Measurements from ENCODE around the gene OXGR1. TPM values are rescaled to one million over a fixed set of nuclear protein-coding genes. Genes with fewer than 3 reads are reported as not detected.
A peak's percentile ranks its signal among the peaks of the same experiment; 100 is the strongest.

The OXGR1 gene
- polyA plus RNA-seq, 6 donors from 2014 or later: not detected

GRCh38 chr13:97001636-97002035 is 7.4 kb upstream of the OXGR1 start:
- peak; percentile 30 to 32 for ATAC-seq (ENCODE audit: low read depth in 2 of 2)
- Mint-ChIP-seq H3K27me3 (peaks cover 0 to 12% (median 8%) of the 10 kb centered on the region in 3 donors), H3K27ac (peak overlapping the region in 2 of 6 donors; percentile 0 to 7), H3K4me3 (peak overlapping the region in 2 of 8 donors; percentile 6 to 32), H3K36me3 (no peaks in the 10 kb centered on the region), H3K4me1 (peaks cover 4 to 17% (median 7%) of the 10 kb centered on the region in 3 donors), H3K9me3 (peaks cover 0 to 7% (median 3%) of the 10 kb centered on the region in 7 donors)
- no peak for DNase-seq

- no peak for ATAC-seq (ENCODE audit: low read depth in 2 of 2)
- H3K27me3 Mint-ChIP-seq: peaks cover 0 to 13% (median 12%) of the 10 kb centered on the region in 3 donors
- no peak for DNase-seq
- no peak overlapping the region for H3K27ac Mint-ChIP-seq
- H3K4me1 Mint-ChIP-seq: peaks cover 4 to 17% (median 7%) of the 10 kb centered on the region in 3 donors
- peak overlapping the region in 1 of 8 donors; percentile 61 for H3K4me3 Mint-ChIP-seq
- no peaks in the 10 kb centered on the region for H3K36me3 Mint-ChIP-seq
- H3K9me3 Mint-ChIP-seq: peaks cover 0 to 7% (median 3%) of the 10 kb centered on the region in 7 donors
Measured at GRCh38 chr13:97000295-97000925, 6.1 kb upstream of the OXGR1 start.

- no peak overlapping the region for H3K27ac Mint-ChIP-seq
- ATAC-seq (ENCODE audit: low read depth in 2 of 2) (no peak), DNase-seq (no peak)
- H3K9me3 Mint-ChIP-seq: peaks cover 0 to 14% (median 6%) of the 10 kb centered on the region in 7 donors
- peaks cover 4 to 24% (median 13%) of the 10 kb centered on the region in 3 donors for H3K4me1 Mint-ChIP-seq
- H3K36me3 Mint-ChIP-seq: no peaks in the 10 kb centered on the region
- H3K4me3 Mint-ChIP-seq: peak overlapping the region in 1 of 8 donors; percentile 8
- peaks cover 11 to 20% (median 18%) of the 10 kb centered on the region in 3 donors for H3K27me3 Mint-ChIP-seq
Measured at GRCh38 chr13:96999091-96999490, 4.8 kb upstream of the OXGR1 start.

- Mint-ChIP-seq H3K9me3 (peaks cover 0 to 22% (median 8%) of the 10 kb centered on the region in 7 donors), H3K36me3 (no peaks in the 10 kb centered on the region), H3K27ac (no peak overlapping the region), H3K4me1 (peaks cover 11 to 33% (median 13%) of the 10 kb centered on the region in 3 donors), H3K27me3 (peaks cover 21 to 29% (median 27%) of the 10 kb centered on the region in 3 donors), H3K4me3 (no peak overlapping the region)
- no peak for ATAC-seq (ENCODE audit: low read depth in 2 of 2)
- no peak for DNase-seq
Measured at GRCh38 chr13:96998051-96998450, 3.8 kb upstream of the OXGR1 start.

- Mint-ChIP-seq H3K4me1 (peaks cover 10 to 28% (median 10%) of the 10 kb centered on the region in 3 donors), H3K27ac (no peak overlapping the region), H3K27me3 (peaks cover 28 to 38% (median 33%) of the 10 kb centered on the region in 3 donors), H3K36me3 (peaks cover 0 to 2% of the 10 kb centered on the region in 2 donors), H3K9me3 (peaks cover 1 to 30% (median 10%) of the 10 kb centered on the region in 7 donors), H3K4me3 (no peak overlapping the region)
- no peak for DNase-seq
- peak; percentile 36 to 58 for ATAC-seq (ENCODE audit: low read depth in 2 of 2)
Measured at GRCh38 chr13:96996886-96997285, 2.6 kb upstream of the OXGR1 start.

- Mint-ChIP-seq H3K27ac (no peak overlapping the region), H3K9me3 (peaks cover 5 to 36% (median 13%) of the 10 kb centered on the region in 7 donors), H3K27me3 (peaks cover 36 to 46% (median 40%) of the 10 kb centered on the region in 3 donors), H3K4me3 (no peak overlapping the region), H3K36me3 (peaks cover 0 to 7% of the 10 kb centered on the region in 2 donors), H3K4me1 (peaks cover 6 to 23% (median 7%) of the 10 kb centered on the region in 3 donors)
- DNase-seq (no peak), ATAC-seq (ENCODE audit: low read depth in 2 of 2) (no peak)
Measured at GRCh38 chr13:96996107-96996506, 1.8 kb upstream of the OXGR1 start.

GRCh38 chr13:96994858-96995243 is 575 bp upstream of the OXGR1 start:
- H3K4me1 Mint-ChIP-seq: peaks cover 6 to 17% (median 7%) of the 10 kb centered on the region in 3 donors
- DNase-seq (no peak), ATAC-seq (ENCODE audit: low read depth in 2 of 2) (no peak)
- peaks cover 39 to 53% (median 43%) of the 10 kb centered on the region in 3 donors for H3K27me3 Mint-ChIP-seq
- peak overlapping the region in 3 of 8 donors; percentile 4 to 75 (median 37) for H3K4me3 Mint-ChIP-seq
- peaks cover 5 to 29% (median 11%) of the 10 kb centered on the region in 7 donors for H3K9me3 Mint-ChIP-seq
- H3K27ac Mint-ChIP-seq: peak overlapping the region in 1 of 6 donors; percentile 89
- H3K36me3 Mint-ChIP-seq: peaks cover 0 to 7% of the 10 kb centered on the region in 2 donors

- Mint-ChIP-seq H3K27me3 (peaks cover 43 to 53% (median 47%) of the 10 kb centered on the region in 3 donors), H3K4me3 (peak overlapping the region in 4 of 8 donors; percentile 2 to 47 (median 36))
Measured at GRCh38 chr13:96993634-96994016, 651 bp downstream of the OXGR1 start.

GRCh38 chr13:96992633-96993032 is 1.6 kb downstream of the OXGR1 start:
- peaks cover 0 to 7% of the 10 kb centered on the region in 2 donors for H3K36me3 Mint-ChIP-seq
- ATAC-seq (ENCODE audit: low read depth in 2 of 2) (no peak), DNase-seq (no peak)
- peaks cover 6 to 17% (median 7%) of the 10 kb centered on the region in 3 donors for H3K4me1 Mint-ChIP-seq
- peaks cover 43 to 53% (median 47%) of the 10 kb centered on the region in 3 donors for H3K27me3 Mint-ChIP-seq
- no peak overlapping the region for H3K4me3 Mint-ChIP-seq
- H3K27ac Mint-ChIP-seq: no peak overlapping the region
- peaks cover 5 to 29% (median 9%) of the 10 kb centered on the region in 7 donors for H3K9me3 Mint-ChIP-seq

More at GRCh38 chr13:96993634-96994016, 651 bp downstream of the OXGR1 start:
- DNase-seq (no peak), ATAC-seq (ENCODE audit: low read depth in 2 of 2) (no peak)
- Mint-ChIP-seq H3K9me3 (peaks cover 5 to 29% (median 10%) of the 10 kb centered on the region in 7 donors), H3K4me1 (peaks cover 6 to 17% (median 7%) of the 10 kb centered on the region in 3 donors), H3K36me3 (peaks cover 0 to 7% of the 10 kb centered on the region in 2 donors), H3K27ac (peak overlapping the region in 1 of 6 donors; percentile 3)

- no peak for ATAC-seq (ENCODE audit: low read depth in 2 of 2)
- peaks cover 0 to 7% of the 10 kb centered on the region in 2 donors for H3K36me3 Mint-ChIP-seq
- H3K4me1 Mint-ChIP-seq: peaks cover 6 to 17% (median 7%) of the 10 kb centered on the region in 3 donors
- peaks cover 45 to 51% (median 49%) of the 10 kb centered on the region in 3 donors for H3K27me3 Mint-ChIP-seq
- no peak overlapping the region for H3K27ac Mint-ChIP-seq
- DNase-seq: no peak
- H3K4me3 Mint-ChIP-seq: no peak overlapping the region
- peaks cover 5 to 30% (median 11%) of the 10 kb centered on the region in 7 donors for H3K9me3 Mint-ChIP-seq
Measured at GRCh38 chr13:96991072-96991471, 3.2 kb downstream of the OXGR1 start.

- DNase-seq (no peak), ATAC-seq (ENCODE audit: low read depth in 2 of 2) (no peak)
- H3K27ac Mint-ChIP-seq: no peak overlapping the region
- H3K27me3 Mint-ChIP-seq: peaks cover 29 to 32% (median 31%) of the 10 kb centered on the region in 3 donors
- peaks cover 5 to 19% (median 11%) of the 10 kb centered on the region in 7 donors for H3K9me3 Mint-ChIP-seq
- peaks cover 1 to 12% (median 8%) of the 10 kb centered on the region in 3 donors for H3K4me1 Mint-ChIP-seq
- peaks cover 0 to 7% of the 10 kb centered on the region in 2 donors for H3K36me3 Mint-ChIP-seq
- H3K4me3 Mint-ChIP-seq: no peak overlapping the region
Measured at GRCh38 chr13:96988441-96988840, 5.8 kb downstream of the OXGR1 start.

- peaks cover 2 to 6% (median 4%) of the 10 kb centered on the region in 3 donors for H3K27me3 Mint-ChIP-seq
- H3K27ac Mint-ChIP-seq: peak overlapping the region in 1 of 6 donors; percentile 23
- DNase-seq: peak; percentile 9
- ATAC-seq (ENCODE audit: low read depth in 2 of 2): peak; percentile 67 to 71
- H3K4me3 Mint-ChIP-seq: peak overlapping the region in 3 of 8 donors; percentile 5 to 50 (median 47)
- H3K4me1 Mint-ChIP-seq: peaks cover 0 to 9% (median 6%) of the 10 kb centered on the region in 3 donors
- H3K9me3 Mint-ChIP-seq: peaks cover 0 to 15% (median 8%) of the 10 kb centered on the region in 7 donors
- no peaks in the 10 kb centered on the region for H3K36me3 Mint-ChIP-seq
Measured at GRCh38 chr13:96984051-96984508, 10.2 kb downstream of the OXGR1 start.

GRCh38 chr13:96982672-96983071 is 11.6 kb downstream of the OXGR1 start:
- H3K4me1 Mint-ChIP-seq: peaks cover 0 to 9% (median 6%) of the 10 kb centered on the region in 3 donors
- no peak overlapping the region for H3K4me3 Mint-ChIP-seq
- DNase-seq: no peak
- peaks cover 0 to 1% of the 10 kb centered on the region in 2 donors for H3K36me3 Mint-ChIP-seq
- no peak for ATAC-seq (ENCODE audit: low read depth in 2 of 2)
- H3K27me3 Mint-ChIP-seq: peaks cover 3 to 10% (median 7%) of the 10 kb centered on the region in 3 donors
- H3K9me3 Mint-ChIP-seq: peaks cover 3 to 22% (median 15%) of the 10 kb centered on the region in 7 donors
- H3K27ac Mint-ChIP-seq: no peak overlapping the region

All from naive B cell (primary cell).